ENCODE data around the gene TRIO.
"Not testable (repeated sequence)": the region's sequence is repeated elsewhere in the genome, so short reads cannot be mapped to it uniquely, and the experiment has no call there.

The TRIO gene

GRCh38 chr5:14358536-14358935 lies 215.4 kb downstream of the TRIO start:
- no peak for DNase-seq (ENCODE audit: low read depth)

- no peak for DNase-seq (ENCODE audit: low read depth)
Measured at GRCh38 chr5:14359069-14360043, 216.2 kb downstream of the TRIO start.

- no peak for DNase-seq (ENCODE audit: low read depth)
Measured at GRCh38 chr5:14362491-14362890, 219.3 kb downstream of the TRIO start.

- peak; percentile 18 for DNase-seq (ENCODE audit: low read depth)
Measured at GRCh38 chr5:14364096-14364495, 221.0 kb downstream of the TRIO start.

GRCh38 chr5:14364576-14365472 lies 221.7 kb downstream of the TRIO start:
- DNase-seq (ENCODE audit: low read depth), result peak; percentile 22

GRCh38 chr5:14365831-14366430 lies 222.8 kb downstream of the TRIO start:
- no peak for DNase-seq (ENCODE audit: low read depth)

- DNase-seq (ENCODE audit: low read depth), result no peak
Measured at GRCh38 chr5:14366763-14367162, 223.6 kb downstream of the TRIO start.

GRCh38 chr5:14367364-14367763 lies 224.2 kb downstream of the TRIO start:
- no peak for DNase-seq (ENCODE audit: low read depth)

- no peak for DNase-seq (ENCODE audit: low read depth)
Measured at GRCh38 chr5:14369780-14370179, 226.6 kb downstream of the TRIO start.

GRCh38 chr5:14370386-14370785 lies 227.2 kb downstream of the TRIO start:
- no peak for DNase-seq (ENCODE audit: low read depth)

- no peak for DNase-seq (ENCODE audit: low read depth)
Measured at GRCh38 chr5:14373685-14374084, 230.5 kb downstream of the TRIO start.

GRCh38 chr5:14374100-14374499 lies 231.0 kb downstream of the TRIO start:
- no peak for DNase-seq (ENCODE audit: low read depth)

- DNase-seq (ENCODE audit: low read depth), result no peak
Measured at GRCh38 chr5:14376789-14377188, 233.6 kb downstream of the TRIO start.

GRCh38 chr5:14379739-14380497 lies 236.8 kb downstream of the TRIO start:
- DNase-seq (ENCODE audit: low read depth), result no peak

GRCh38 chr5:14380712-14381111 lies 237.6 kb downstream of the TRIO start:
- no peak for DNase-seq (ENCODE audit: low read depth)

- DNase-seq (ENCODE audit: low read depth), result no peak
Measured at GRCh38 chr5:14382640-14383039, 239.5 kb downstream of the TRIO start.

GRCh38 chr5:14383923-14384322 lies 240.8 kb downstream of the TRIO start:
- DNase-seq (ENCODE audit: low read depth), result no peak

GRCh38 chr5:14385019-14385418 lies 241.9 kb downstream of the TRIO start:
- no peak for DNase-seq (ENCODE audit: low read depth)

GRCh38 chr5:14386884-14387624 lies 243.9 kb downstream of the TRIO start:
- DNase-seq (ENCODE audit: low read depth), result no peak

- no peak for DNase-seq (ENCODE audit: low read depth)
Measured at GRCh38 chr5:14388741-14389140, 245.6 kb downstream of the TRIO start.

- not testable (repeated sequence) for DNase-seq (ENCODE audit: low read depth)
Measured at GRCh38 chr5:14392552-14392951, 249.4 kb downstream of the TRIO start.

Measured in EH (cell line).